OCI-LY7 (cell line): ENCODE results near the gene PALD1.

Experiments
- EZH2phosphoT487 ChIP-seq: fragments of 200-600 bp; sonication (generic); IDR thresholded peaks from 2 replicates; pipeline ENCODE4 v1.6.1; 2018; ENCODE audit warnings: low read depth, borderline replicate concordance, mild to moderate bottlenecking, mixed run types, antibody characterized with exemption, low read length, moderate library complexity, mixed read lengths
- TF ChIP-seq, protein P1 (sequence below): fragments of 200-600 bp; sonication (generic); conservative IDR thresholded peaks from 2 replicates; pipeline ENCODE4 v1.5.1; 2014; ENCODE audit warnings: mild to moderate bottlenecking, antibody characterized with exemption, low read length, moderate library complexity, mixed read lengths

DNA sequence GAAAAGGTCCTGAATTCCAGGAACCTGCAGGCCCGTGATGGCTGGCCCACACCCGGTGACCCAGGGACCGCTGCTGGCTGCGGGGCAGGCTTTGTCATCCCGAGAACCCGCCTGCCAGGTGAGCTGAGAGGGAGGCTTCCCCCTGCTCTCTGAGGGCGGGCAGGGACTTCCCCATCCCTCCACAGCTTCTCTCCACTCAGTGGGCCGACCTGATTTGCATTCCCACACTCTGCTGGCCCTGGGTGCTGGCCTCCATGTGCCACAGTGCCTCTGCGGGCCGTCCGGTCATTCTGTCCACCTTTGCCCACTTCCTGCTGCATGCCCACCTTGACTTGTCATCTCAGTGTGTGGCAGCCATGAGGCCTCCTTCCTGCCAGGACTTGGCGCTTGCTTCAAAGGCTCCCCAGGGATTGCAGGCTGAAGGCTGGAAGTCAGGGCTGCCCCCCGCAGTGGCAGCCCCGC is 35.3 kb downstream of the PALD1 start:
- TF ChIP-seq EZH2phosphoT487 = no peak
- TF ChIP-seq, protein P1, sequence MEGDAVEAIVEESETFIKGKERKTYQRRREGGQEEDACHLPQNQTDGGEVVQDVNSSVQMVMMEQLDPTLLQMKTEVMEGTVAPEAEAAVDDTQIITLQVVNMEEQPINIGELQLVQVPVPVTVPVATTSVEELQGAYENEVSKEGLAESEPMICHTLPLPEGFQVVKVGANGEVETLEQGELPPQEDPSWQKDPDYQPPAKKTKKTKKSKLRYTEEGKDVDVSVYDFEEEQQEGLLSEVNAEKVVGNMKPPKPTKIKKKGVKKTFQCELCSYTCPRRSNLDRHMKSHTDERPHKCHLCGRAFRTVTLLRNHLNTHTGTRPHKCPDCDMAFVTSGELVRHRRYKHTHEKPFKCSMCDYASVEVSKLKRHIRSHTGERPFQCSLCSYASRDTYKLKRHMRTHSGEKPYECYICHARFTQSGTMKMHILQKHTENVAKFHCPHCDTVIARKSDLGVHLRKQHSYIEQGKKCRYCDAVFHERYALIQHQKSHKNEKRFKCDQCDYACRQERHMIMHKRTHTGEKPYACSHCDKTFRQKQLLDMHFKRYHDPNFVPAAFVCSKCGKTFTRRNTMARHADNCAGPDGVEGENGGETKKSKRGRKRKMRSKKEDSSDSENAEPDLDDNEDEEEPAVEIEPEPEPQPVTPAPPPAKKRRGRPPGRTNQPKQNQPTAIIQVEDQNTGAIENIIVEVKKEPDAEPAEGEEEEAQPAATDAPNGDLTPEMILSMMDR = no peak
